Ovary (tissue), 9 donors: ENCODE results near the gene BMI1. TPM values are rescaled to one million over a fixed set of nuclear protein-coding genes. Genes with fewer than 3 reads are reported as not detected.

ENCODE experiments used
- DNase-seq, 5 donors: peaks; one replicate each; pipeline ENCODE4 v3.0.0-alpha.2; 2019 to 2020
- H3K27ac ChIP-seq, 2 donors: fragments of 200-600 bp; one replicate each; pipeline versions ENCODE4 v1.5.1 to v1.8.0; 2019 to 2022
- H3K27me3 ChIP-seq: fragments of 200-600 bp; one replicate; pipeline ENCODE4 v1.8.0; 2022
- H3K36me3 ChIP-seq: fragments of 200-600 bp; sonication (generic); one replicate; pipeline ENCODE4 v1.5.1; 2019
- H3K4me1 ChIP-seq: one replicate; pipeline ENCODE4 v1.8.1; 2013; ENCODE audit warnings: mild to moderate bottlenecking, moderate library complexity; ENCODE audit not compliant: insufficient read depth
- H3K4me3 ChIP-seq: fragments of 200-600 bp; sonication (generic); one replicate; pipeline ENCODE4 v1.5.1; 2017
- H3K9me3 ChIP-seq, 2 donors: fragments of 200-600 bp in 1 of 2; sonication (generic) in 1 of 2; one replicate each; pipeline versions ENCODE4 v1.5.1 to v1.8.1; 2013 to 2019; ENCODE audit warnings: mild to moderate bottlenecking in 1 of 2, moderate library complexity in 1 of 2
- CTCF ChIP-seq, 3 donors: fragments of 450-650 bp in 2 of 3; fragments of 200-600 bp in 1 of 3; IDR thresholded peaks; one replicate each; pipeline versions ENCODE4 v1.5.1 to v1.8.0; 2016 to 2022; ENCODE audit warnings: antibody characterized with exemption in 3 of 3, mild to moderate bottlenecking in 1 of 3
- EP300 ChIP-seq: sonication (generic); formaldehyde crosslinking; IDR thresholded peaks from one replicate; pipeline ENCODE4 v1.6.1; 2017; ENCODE audit warnings: antibody characterized with exemption
- POLR2A ChIP-seq: fragments of 450-650 bp; IDR thresholded peaks from one replicate; pipeline ENCODE4 v1.6.1; 2017; ENCODE audit warnings: antibody characterized with exemption, mild to moderate bottlenecking, moderate library complexity
- WGBS, 3 donors: extraction: QIAGEN DNeasy Blood & Tissue Kit in 1 of 3; methylation state at CpG; one replicate each; pipeline versions ENCODE4 v1.1.5 to v1.1.7; 2013 to 2017; 5-methylcytosine and 5-hydroxymethylcytosine counted together
- intact Hi-C, 4 donors: fragments of 100-400 bp; cut with DNase I; formaldehyde crosslinking; loops; one replicate each; pipeline versions ENCODE4 v1.11.0 to v1.15.1; 2022 to 2023
- polyA plus RNA-seq, 2 donors: library from polyadenylated mRNA; stranded (reverse); fragments of 200-250 nt in 1 of 2; fragments of 350-450 nt in 1 of 2; fragmentation: Illumina TruSeq in 1 of 2; extraction: RNeasy Lipid Tissue Mini Kit (QIAGEN cat#74804) in 1 of 2; gene quantifications; one replicate each; pipeline ENCODE4 v1.2.3, GENCODE V29; 2013 to 2014
- total RNA-seq, 7 donors: library from RNA; depleted of rRNA in 2 of 7; stranded (reverse); fragments of >200 nt in 2 of 7; fragmentation: NEBNext Ultra II Directional in 3 of 7; extraction: Animal tissue kit (Norgen Biotek cat#: 25700) in 3 of 7; gene quantifications; one replicate each; pipeline versions ENCODE4 v1.1.0 to v1.2.4, GENCODE V29; 2016 to 2023
- donor health status: DM: no; HTN: no; CAD: no; lungs with moderate emphysema.
- donor health status: DM: no; HTN: no; CAD: no.
- donor health status: Bipolar disorder and iron deficiency.
- donor health status: DM: yes; HTN: yes; CAD: no.
- donor health status: DM: no; HTN: no; CAD: no.
- donor health status: DM: yes; HTN: yes; CAD: no.

Gene BMI1
- total and polyA plus RNA-seq, 9 donors: 18.7 to 63.3 (median 39.6) TPM

GRCh38 chr10:22321156-22321923 is 441 bp downstream of the BMI1 start:
- WGBS, 3 donors: 0 to 1% (median 0%) methylated on average over 53 to 113 of the region's 114 CpGs
- intact Hi-C loops: loop anchor here in 3 of 4 donors (2.0 to 10.0 kb wide), 4 partner anchors 69 to 817 kb away; partner anchors contain the start of gene DNAJC1 (in 1 of the 3)
- TF ChIP-seq CTCF (IDR thresholded peaks at IDR 0.05): no peak
- no peak for TF ChIP-seq EP300
- no peak for TF ChIP-seq POLR2A
- peak overlapping the region; percentile 73 for H3K4me3 ChIP-seq
- DNase-seq: peak; percentile 37 to 80 (median 70)
- H3K27me3 ChIP-seq: no peaks in the 10 kb centered on the region
- peaks cover 3% of the 10 kb centered on the region for H3K4me1 ChIP-seq
- peak overlapping the region; percentile 63 to 71 for H3K27ac ChIP-seq
- H3K9me3 ChIP-seq: no peaks in the 10 kb centered on the region
- H3K36me3 ChIP-seq: no peaks in the 10 kb centered on the region

GRCh38 chr10:22321924-22322640 is 1.2 kb downstream of the BMI1 start:
- no peaks in the 10 kb centered on the region for H3K9me3 ChIP-seq
- peaks cover 3% of the 10 kb centered on the region for H3K4me1 ChIP-seq
- WGBS, 3 donors: 1 to 2% (median 1%) methylated on average over 27 to 57 of the region's 57 CpGs
- no peak overlapping the region for H3K27ac ChIP-seq
- TF ChIP-seq CTCF (IDR thresholded peaks at IDR 0.05) (no peak), EP300 (no peak), POLR2A (no peak)
- peak overlapping the region; percentile 47 for H3K4me3 ChIP-seq
- no peaks in the 10 kb centered on the region for H3K36me3 ChIP-seq
- peak; percentile 12 to 66 (median 51) for DNase-seq
- intact Hi-C loops: loop anchor here in 3 of 4 donors (2.0 to 10.0 kb wide), 4 partner anchors 69 to 817 kb away; partner anchors contain the start of gene DNAJC1 (in 1 of the 3)
- H3K27me3 ChIP-seq: no peaks in the 10 kb centered on the region

- intact Hi-C loops: loop anchor here in 3 of 4 donors (10.0 kb wide), 3 partner anchors 318 to 818 kb away; partner anchors contain the start of gene DNAJC1 (in 1 of the 3)
- no peaks in the 10 kb centered on the region for H3K9me3 ChIP-seq
- H3K27ac ChIP-seq: no peak overlapping the region
- DNase-seq: no peak
- no peaks in the 10 kb centered on the region for H3K27me3 ChIP-seq
- peaks cover 3% of the 10 kb centered on the region for H3K4me1 ChIP-seq
- no peak overlapping the region for H3K4me3 ChIP-seq
- WGBS, 3 donors: 68 to 77% (median 76%) methylated on average over 5 of the region's 5 CpGs
- H3K36me3 ChIP-seq: no peaks in the 10 kb centered on the region
- TF ChIP-seq POLR2A (no peak), EP300 (no peak), CTCF (IDR thresholded peaks at IDR 0.05) (no peak)
These were observed 1.8 kb downstream of the BMI1 start for GRCh38 chr10:22322641-22323160.

- no peak overlapping the region for H3K4me3 ChIP-seq
- WGBS, 3 donors: 92 to 95% (median 94%) methylated on average over 5 of the region's 5 CpGs
- H3K27ac ChIP-seq: no peak overlapping the region
- no peaks in the 10 kb centered on the region for H3K27me3 ChIP-seq
- H3K4me1 ChIP-seq: peaks cover 3% of the 10 kb centered on the region
- H3K36me3 ChIP-seq: no peaks in the 10 kb centered on the region
- no peaks in the 10 kb centered on the region for H3K9me3 ChIP-seq
- intact Hi-C loops: loop anchor here in 3 of 4 donors (10.0 kb wide), 3 partner anchors 319 to 819 kb away; partner anchors contain the start of gene DNAJC1 (in 1 of the 3)
- no peak for TF ChIP-seq EP300
- TF ChIP-seq CTCF (IDR thresholded peaks at IDR 0.05): no peak
- TF ChIP-seq POLR2A: no peak
- no peak for DNase-seq
These were observed 2.8 kb downstream of the BMI1 start for GRCh38 chr10:22323538-22324305.
